T-helper 22 cell (primary cell): ENCODE measurements around the gene CA10.

Experiments used
- DNase-seq: peaks from one replicate; pipeline ENCODE4 v3.0.0-alpha.2; 2020; ENCODE audit warnings: low read depth

CA10 gene

DNA sequence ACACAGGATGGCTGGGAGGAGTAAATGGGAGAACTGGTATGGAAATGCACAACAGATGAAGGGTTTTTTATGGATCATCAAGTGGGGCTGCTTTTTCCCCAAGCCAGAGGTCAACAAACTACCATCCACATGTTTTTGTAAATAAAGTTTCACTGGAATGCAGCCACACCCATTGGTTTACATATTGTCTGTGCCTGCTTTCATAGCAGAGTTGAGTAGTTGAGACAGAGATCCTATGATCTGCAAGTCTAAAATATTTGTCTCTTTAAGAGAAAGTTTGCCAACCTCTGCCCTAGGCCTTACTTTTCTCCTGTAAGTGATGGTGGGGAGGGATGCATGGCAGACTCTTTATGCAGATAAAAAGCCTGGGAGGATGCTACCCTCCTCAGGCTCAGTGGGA, 341.4 kb downstream of the CA10 start:
- no peak for DNase-seq

DNA sequence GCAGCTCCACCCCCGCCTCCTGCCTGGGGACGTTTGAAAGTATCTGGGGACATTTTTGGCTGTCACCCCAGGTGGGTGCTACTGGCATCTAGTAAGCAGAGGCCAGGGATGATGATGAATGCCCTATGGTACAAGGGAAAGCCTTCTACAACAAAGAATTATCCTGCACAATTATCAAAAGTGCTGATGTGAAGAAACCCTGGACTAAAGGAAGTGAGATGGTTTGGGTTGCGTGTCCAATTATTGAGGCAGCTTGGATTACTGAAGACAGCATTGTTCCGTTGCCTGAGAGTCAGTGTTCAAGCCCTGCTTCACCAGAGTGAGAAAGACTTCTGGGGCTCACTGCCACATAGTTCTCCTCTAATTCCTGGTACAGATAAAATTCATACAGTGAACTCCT, 343.4 kb downstream of the CA10 start:
- no peak for DNase-seq

DNA sequence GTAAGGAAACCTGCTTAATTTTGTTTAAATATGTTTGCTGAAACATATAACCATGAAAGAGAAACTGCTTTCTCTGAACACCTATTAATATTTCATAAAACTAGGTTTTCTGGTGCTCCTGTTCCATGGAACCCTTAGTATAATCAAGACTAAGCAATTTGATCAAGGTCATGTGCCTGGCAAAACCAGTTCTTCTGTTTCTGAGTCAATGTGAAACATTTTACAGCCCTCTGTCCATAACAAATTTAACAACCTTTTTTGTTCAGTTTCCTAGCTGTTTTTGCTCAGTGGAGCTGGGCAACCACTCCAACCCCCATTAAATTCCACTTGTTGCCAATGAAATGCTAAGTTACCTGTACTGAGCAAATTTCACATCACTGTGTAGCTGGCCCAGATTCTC, 344.0 kb downstream of the CA10 start:
- DNase-seq: no peak

DNA sequence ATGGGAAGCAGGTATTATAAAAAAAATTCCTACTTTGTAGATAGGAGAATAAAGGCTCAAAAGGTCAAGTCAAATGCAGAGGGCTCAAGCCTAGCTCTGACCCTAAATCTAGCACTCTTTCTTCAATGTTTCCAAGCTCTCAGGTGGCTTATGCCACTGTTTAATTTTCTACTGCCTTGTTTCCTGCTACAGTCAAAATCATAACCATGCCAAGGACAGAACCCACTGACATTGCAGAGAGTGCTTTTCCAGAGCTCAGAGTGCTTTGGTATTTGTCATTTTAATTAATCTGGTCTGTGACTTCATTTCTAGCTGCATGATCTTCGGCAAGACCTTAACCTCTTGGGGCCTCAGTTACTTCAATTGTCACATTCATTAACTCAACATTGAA, 344.7 kb downstream of the CA10 start:
- DNase-seq: no peak

DNA sequence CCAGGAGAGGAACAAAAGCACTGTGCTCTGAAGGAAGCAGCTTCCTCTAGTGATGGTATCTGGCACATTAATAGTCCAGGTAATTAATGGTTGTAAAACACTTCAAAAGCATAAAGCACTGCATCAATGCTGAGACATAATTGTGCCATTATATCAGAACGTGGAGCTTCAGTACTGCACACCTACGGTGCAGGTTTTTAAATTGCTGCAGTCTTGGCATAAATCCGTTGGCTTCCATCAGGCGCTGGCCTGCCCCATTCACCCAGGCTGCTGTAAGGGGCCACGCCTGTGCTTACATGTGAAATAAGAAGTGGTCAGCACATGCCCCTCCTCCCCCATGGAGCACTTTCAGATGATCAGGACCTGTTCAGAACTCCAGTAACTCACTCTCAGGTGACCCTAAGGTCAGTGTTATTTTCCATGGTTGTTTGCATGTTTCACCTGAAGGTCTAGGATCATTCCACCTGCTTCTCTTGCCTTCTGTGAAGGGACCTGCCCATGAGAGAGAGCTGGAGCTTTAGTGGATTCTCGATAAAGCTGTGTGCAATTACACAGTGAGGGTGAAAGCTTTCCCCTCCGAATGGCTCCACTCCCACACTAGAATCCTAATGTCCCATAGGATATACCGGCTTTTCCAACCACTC, 345.3 kb downstream of the CA10 start:
- DNase-seq: no peak

DNA sequence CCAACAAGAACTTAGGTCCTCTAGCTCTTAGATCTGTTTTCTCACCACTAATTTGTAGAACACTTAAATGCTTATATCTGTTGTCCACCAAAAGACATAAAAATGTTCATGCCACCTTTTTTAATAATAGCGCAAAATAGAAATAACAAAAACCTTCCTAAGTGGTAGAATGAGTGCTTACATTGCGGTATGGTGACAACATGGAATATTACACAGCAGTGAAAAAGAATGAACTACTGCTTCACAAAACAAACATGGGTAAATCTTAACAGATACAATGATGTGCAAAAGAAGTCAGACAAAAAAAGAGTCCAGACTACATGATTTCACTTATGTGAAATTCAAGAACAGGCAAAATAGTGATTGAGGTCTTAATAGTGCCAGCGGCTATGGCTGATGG, 351.1 kb downstream of the CA10 start:
- no peak for DNase-seq

DNA sequence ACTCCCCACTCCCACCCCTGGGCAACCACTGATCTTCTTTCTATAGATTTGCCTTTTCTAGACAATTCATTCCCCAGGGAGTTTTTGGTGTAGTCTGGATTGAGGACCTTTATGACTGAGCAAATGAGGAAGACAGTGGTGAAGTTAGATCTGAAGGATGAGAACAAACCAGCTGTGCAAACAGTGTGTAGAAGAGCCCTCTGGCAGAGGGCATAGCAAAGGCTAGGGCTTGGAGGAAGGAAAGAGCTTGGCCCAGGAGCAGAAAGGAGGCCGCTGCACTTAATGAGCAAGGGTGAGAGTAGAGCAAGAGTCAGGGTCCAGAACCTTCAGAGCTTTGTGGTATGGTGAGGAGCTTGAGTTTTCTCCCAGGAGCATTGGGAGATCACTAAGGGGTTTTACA, 352.7 kb downstream of the CA10 start:
- no peak for DNase-seq

DNA sequence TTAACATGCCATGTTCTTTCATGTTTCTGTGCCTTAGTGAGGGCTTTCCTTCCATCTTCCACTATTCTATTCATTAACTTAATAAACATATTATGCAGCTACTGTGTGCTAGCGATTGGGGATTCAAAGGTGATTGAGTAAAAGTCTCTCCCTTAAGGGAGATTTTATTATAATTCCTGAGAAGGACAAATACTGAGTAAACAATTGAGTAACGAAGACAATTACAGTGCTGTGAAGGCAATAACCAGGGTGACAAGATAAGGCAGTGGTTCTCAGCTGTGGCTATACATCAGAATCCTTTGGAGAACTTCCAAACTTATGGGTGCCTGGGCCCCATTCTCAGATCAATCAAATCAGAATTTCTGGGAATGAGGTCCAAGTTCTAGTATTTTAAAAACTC, 353.3 kb downstream of the CA10 start:
- DNase-seq: no peak

DNA sequence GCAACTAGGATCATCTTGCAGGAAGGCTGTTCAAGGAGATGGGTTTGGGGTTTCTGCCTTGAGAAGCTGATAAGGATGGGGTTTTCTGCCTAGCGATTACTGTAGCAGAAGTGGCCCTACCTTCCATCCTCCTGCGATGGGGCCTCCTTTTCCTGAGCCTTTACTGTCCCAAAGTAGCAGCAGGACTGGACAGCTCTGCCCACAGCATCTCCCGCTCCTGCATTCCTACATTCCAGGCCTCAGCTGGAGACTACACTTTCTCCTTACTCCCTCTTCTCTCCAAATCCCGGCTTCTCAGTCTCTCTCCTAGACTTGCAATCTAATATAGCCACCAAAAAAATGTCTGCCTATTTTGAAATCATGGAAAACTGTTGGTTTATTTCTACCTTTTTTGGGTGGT, 355.4 kb downstream of the CA10 start:
- DNase-seq: no peak

DNA sequence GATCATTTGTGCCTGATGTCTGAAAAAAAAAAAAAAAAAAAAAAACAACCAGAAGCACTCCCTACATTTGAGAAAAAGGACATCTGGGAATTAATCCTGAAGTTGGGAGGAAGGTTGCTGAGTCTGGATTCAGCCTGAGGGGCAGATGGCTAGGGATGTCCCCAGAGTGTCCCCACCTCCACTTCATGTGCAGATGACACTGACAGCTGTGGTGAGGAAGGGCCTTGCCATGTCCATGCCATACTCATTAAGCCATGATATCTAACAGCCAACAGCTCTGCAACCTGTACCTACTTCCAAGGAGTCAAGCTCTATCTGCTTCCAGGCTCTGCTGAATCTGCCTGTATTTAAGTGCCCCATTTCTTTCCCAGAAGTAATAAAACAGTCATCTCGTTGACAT, 356.0 kb downstream of the CA10 start:
- no peak for DNase-seq

DNA sequence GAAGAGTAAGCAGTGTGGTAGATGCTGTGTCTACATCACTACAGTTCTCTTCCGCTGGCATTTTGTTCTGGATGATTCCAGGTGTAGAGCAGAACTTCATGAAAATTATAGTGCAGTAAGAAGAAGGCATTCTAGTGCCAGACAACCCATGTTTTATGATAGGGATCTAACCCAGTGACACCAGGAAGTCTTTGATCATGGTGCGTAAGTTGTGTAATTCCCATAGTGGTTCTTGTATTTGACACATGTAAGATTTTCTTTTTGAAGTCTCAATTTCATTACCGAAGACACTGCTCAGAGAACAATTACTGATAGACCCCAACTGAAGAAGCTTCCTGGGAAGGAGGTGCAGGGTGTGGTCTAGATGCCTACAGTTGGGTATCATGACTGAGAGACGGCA, 356.9 kb downstream of the CA10 start:
- no peak for DNase-seq

DNA sequence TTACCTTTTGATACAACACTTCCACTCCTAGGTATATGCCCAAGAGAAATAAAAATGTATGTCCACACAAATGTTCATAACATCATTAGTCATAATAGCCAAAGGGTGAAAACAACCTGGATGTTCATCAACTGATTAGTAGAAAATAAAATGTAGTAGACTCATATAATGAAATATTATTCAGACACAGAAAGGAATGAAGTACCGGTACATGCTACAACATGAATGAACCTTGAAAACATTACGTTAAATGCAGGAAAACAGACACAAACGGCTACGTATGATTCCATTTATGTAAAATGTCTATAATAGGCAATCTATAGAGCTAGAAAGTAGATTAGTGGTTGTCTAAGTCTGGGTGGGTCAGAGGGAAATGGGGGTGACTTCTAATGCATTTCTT, 358.5 kb downstream of the CA10 start:
- DNase-seq: no peak

DNA sequence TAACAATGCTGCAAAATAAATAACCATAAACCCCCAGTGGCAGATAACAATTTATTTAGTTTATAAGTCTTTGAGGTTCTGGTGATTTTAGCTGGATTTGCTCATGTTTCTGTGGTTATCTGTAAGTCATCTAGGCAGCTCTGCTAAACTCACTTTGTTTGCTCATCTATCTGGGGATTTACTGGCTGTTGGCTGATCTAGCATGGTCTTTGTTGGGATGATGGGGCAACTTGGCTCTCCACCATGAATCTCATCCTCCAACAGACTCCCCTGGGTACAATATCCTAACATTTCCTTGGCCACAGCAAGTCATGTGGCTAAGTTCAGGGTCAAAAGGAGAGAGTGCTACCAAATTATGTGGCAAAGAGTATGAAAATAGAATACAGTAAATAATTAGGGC, 359.3 kb downstream of the CA10 start:
- DNase-seq: no peak

DNA sequence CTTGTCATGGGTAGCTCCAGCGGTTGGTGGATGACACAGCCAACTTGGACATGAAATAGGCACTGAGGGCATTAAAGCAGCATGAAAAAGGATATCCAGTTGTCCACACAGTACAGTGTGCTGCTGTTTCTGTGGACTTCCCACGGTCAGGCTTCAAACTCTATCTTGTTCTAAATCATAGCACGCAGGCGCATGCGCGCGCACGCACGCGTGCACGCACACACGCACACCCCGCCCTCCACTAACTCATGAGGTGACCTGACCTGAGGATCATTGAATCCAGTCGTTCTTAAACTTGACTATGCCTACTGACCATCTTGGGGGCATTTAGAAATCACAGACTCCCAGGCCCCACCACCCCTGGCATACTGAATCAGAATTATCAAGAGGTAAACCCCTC, 361.4 kb downstream of the CA10 start:
- DNase-seq: no peak

DNA sequence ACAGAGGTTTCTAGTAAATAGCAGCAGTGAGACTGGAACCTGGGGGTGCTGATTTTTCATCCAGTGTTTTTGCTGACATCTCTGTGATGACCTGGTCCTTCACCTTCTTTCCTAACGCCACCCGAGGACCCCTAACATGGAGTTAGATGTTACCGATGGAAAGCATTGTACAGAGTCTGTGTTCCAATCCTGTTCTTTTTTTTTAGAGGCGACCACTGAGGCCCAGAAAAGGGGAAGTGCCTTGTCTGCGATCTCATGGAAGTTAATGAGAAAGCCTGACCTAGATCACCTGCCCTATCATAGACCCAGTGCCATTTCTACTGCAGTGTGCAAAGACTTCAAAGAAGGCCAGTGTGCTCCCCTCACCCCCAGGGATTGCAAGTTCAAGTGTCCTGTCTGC, 362.5 kb downstream of the CA10 start:
- no peak for DNase-seq

DNA sequence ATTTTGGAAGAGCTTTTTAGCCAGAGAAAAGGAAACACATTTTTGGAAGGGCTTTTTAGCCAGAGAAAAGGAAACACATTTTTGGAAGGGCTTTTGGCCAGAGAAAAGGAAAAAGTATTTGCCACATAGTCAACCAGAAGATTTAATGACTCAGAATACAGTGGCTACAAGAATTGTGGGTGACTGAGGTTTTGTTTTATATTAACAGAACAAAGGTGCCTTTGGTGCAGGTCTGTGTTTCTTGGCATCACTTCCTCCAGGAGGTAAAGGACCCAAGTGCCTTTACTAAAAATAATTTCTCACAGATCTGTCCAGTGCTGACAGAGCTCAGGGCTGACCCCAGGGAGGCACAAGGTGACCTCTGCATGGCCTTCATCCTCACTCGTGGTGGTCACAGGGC, 363.1 kb downstream of the CA10 start:
- DNase-seq: no peak

DNA sequence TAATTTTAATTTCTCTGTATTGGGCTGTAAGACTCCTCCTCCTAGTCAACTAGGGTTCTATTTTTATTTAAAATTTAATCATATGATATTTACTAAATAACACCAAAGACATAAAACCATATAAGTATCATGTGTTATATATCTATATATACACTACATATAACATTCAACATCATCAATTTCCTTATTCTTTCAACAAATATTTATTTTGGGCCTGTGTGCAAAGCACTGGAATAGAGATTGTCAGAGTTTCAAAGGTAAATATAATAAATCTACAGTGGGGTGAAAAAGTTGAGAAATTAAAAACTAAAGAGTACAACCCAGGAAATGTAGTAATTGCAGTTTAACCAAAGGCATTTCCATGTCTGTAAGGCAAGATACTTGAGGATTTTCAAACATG, 364.0 kb downstream of the CA10 start:
- no peak for DNase-seq

DNA sequence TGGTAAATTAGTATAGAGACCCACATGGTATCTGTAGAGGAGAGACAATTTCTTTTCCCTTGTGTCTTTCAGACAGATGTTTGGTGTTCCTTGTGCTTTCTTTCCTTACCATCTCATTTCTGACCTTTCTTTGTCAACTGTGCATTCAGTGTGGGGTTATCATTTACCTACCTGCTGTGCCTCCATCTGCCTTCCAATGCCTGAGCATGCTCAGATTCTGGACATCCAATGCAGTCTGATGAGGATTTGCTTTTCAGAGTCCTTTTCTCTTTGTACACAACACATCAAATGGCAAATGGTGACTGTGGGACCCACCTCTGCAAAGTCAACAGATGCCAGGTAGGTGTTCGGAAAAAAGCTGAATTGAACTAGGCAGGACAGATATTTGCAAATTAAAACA, 364.8 kb downstream of the CA10 start:
- DNase-seq: no peak

DNA sequence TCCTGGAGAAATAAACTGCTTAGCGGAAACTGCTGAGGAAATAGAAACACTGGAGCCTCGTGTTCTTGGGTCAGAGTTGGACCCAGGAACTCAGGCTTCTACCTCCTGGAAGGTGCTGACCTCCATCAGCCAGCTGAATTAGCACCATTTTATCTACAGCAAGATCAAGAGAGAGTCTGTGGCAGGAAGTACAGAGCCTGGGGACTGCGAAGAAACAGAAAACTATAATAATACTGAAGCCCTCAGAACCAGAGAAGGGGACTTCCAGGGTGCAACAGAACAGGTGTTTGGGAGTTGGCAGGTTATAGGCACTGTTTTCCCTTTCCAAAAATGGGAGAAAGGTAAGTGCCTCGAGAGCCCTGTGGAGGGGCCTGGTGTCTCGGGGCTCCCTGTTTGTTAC, 379.7 kb downstream of the CA10 start:
- no peak for DNase-seq

DNA sequence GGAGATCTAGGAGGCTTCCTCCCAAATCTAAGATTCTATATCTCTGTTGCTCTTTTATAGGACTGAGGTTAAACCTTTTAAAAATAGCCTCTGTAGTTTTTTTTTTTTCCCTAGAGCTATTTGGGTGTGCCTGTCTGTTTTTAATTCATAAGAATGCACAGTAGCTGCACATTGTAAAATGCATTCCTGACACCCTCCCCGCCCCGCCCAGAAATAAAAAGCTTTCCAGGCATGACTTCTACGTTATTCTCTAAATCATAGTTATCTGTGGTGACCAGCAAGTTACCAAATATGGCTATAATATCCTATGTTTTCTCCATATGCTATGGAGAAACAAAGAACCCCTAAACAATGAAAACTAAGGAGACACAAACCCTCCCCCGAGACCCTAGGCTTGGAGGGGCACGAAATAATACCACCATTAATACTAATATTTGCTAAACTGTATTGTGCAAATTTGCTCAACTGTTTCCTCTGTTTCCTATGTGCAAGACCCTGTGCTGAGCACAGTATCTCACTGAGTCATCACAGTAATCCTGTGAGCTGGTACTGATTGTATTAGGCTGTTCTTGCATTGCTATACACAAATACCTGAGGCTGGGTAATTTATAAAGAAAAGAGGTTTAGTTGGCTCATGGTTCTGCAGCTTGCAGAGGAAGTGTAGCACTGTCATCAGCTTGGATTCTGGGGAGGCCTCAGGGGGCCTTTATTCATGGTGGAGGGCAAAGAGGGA, 388.3 kb downstream of the CA10 start:
- no peak for DNase-seq

DNA sequence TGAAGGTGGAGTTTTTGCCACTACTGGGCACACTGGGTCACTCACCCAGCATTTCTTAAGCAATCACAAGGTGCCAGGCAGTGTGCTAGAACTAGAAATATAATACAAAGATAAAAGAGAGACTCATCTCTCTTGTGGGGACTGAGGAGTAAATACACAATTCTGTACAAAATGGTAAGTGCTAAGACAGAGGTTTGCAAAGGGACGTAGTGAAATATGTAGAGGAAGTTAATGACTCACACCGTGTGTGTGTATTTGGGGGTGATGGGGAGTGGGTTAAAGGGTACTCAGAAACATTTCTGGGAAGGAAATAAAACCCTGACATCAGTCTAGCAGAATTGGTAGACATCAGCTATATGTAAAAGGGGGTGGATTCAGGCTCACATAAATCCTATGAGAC, 389.3 kb downstream of the CA10 start:
- no peak for DNase-seq

DNA sequence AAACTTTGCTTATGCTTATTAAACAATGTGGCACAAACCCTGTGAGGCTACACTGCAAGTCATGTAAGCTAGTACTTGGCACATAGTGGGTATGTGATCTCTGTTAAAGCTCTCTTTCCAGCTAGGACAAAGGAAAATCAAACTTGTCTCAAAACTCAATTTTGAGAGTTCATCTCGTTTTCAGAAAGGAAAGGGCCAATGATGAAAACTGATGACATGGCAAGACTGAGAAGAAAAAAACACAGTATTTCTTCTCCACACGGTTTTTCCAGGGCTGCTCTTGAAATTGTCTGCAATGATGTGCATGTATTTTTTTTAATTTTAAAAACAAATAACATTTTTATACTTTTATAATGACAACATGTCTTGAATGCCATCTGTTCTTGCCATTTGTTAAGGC, 389.8 kb downstream of the CA10 start:
- no peak for DNase-seq

DNA sequence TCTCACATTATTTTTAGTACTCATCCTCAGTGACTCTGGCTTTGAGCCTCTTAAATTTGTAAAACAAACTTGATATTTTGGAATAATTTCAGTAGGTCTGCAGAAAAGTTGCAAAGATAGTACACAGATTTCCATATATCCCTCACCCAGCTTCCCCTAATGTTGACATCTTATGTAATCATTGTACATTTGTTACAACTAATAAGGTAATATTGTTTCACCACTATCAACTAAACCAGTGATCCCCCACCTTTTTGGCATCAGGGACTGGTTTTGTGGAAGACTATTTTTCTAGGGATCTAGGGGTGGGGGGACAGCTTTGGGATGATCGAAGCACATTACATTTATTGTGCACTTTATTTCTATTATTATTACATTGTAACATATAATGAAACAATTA, 391.2 kb downstream of the CA10 start:
- no peak for DNase-seq
